Measurements from ENCODE around the gene GREM2.

GRCh38 chr1:240462277-240462676 is 149.7 kb downstream of the GREM2 start:
- TF ChIP-seq EGR1 (IDR thresholded peaks at IDR 0.05) (no peak), TEAD4 (IDR thresholded peaks at IDR 0.05) (no peak), EP300 (IDR thresholded peaks at IDR 0.05; ENCODE audit: borderline replicate concordance) (no peak), REST (IDR thresholded peaks at IDR 0.05; ENCODE audit: low read depth) (no peak), CEBPB (IDR thresholded peaks at IDR 0.05) (no peak), TAF1 (IDR thresholded peaks at IDR 0.05; ENCODE audit: low read depth) (no peak), USF1 (IDR thresholded peaks at IDR 0.05) (no peak), MAX (IDR thresholded peaks at IDR 0.05) (no peak)
